Measurements from ENCODE around the gene PREX1.

PREX1 gene

GRCh38 chr20:48682529-48683363 is 145.1 kb downstream of the PREX1 start:
- no peak for DNase-seq (ENCODE audit: low read depth, low spot score)

GRCh38 chr20:48681873-48682426 is 145.8 kb downstream of the PREX1 start:
- DNase-seq (ENCODE audit: low read depth, low spot score), result no peak

- no peak for DNase-seq (ENCODE audit: low read depth, low spot score)
These were observed 146.5 kb downstream of the PREX1 start for GRCh38 chr20:48681201-48681872.

- DNase-seq (ENCODE audit: low read depth, low spot score), result no peak
These were observed 147.1 kb downstream of the PREX1 start for GRCh38 chr20:48680650-48681049.

- no peak for DNase-seq (ENCODE audit: low read depth, low spot score)
These were observed 148.2 kb downstream of the PREX1 start for GRCh38 chr20:48679599-48679998.

GRCh38 chr20:48679011-48679410 is 148.8 kb downstream of the PREX1 start:
- no peak for DNase-seq (ENCODE audit: low read depth, low spot score)

- no peak for DNase-seq (ENCODE audit: low read depth, low spot score)
These were observed 149.4 kb downstream of the PREX1 start for GRCh38 chr20:48678421-48678820.

GRCh38 chr20:48676795-48677460 is 150.9 kb downstream of the PREX1 start:
- no peak for DNase-seq (ENCODE audit: low read depth, low spot score)

- DNase-seq (ENCODE audit: low read depth, low spot score), result no peak
These were observed 151.7 kb downstream of the PREX1 start for GRCh38 chr20:48676125-48676524.

GRCh38 chr20:48674461-48674860 is 153.3 kb downstream of the PREX1 start:
- DNase-seq (ENCODE audit: low read depth, low spot score), result no peak

GRCh38 chr20:48673507-48673906 is 154.3 kb downstream of the PREX1 start:
- no peak for DNase-seq (ENCODE audit: low read depth, low spot score)

GRCh38 chr20:48672324-48672723 is 155.5 kb downstream of the PREX1 start:
- DNase-seq (ENCODE audit: low read depth, low spot score), result no peak

- no peak for DNase-seq (ENCODE audit: low read depth, low spot score)
These were observed 156.7 kb downstream of the PREX1 start for GRCh38 chr20:48671141-48671540.

GRCh38 chr20:48669946-48670605 is 157.7 kb downstream of the PREX1 start:
- DNase-seq (ENCODE audit: low read depth, low spot score), result no peak

GRCh38 chr20:48668451-48668946 is 159.3 kb downstream of the PREX1 start:
- DNase-seq (ENCODE audit: low read depth, low spot score), result no peak

GRCh38 chr20:48667889-48668413 is 159.8 kb downstream of the PREX1 start:
- DNase-seq (ENCODE audit: low read depth, low spot score), result no peak

- no peak for DNase-seq (ENCODE audit: low read depth, low spot score)
These were observed 160.3 kb downstream of the PREX1 start for GRCh38 chr20:48667481-48667880.

- DNase-seq (ENCODE audit: low read depth, low spot score), result no peak
These were observed 162.0 kb downstream of the PREX1 start for GRCh38 chr20:48665785-48666184.

GRCh38 chr20:48662711-48663110 is 165.1 kb downstream of the PREX1 start:
- no peak for DNase-seq (ENCODE audit: low read depth, low spot score)

GRCh38 chr20:48661575-48662455 is 166.0 kb downstream of the PREX1 start:
- no peak for DNase-seq (ENCODE audit: low read depth, low spot score)

Data from iPS DF 19.7 (cell line).